A673 (cell line): ENCODE measurements around the gene MAN1A2.

ENCODE experiments used
- EZH2 ChIP-seq: fragments of 200-600 bp; sonication (generic); IDR thresholded peaks from 2 replicates; pipeline ENCODE4 v1.6.1; 2017; ENCODE audit warnings: borderline replicate concordance, low read depth, mild to moderate bottlenecking, mixed read lengths, antibody characterized with exemption, low read length; ENCODE audit not compliant: poor library complexity, severe bottlenecking
- TF ChIP-seq, protein P1 (sequence below): fragments of 300-800, 200-600 bp; sonication (generic); conservative IDR thresholded peaks from 2 replicates; pipeline ENCODE4 v1.5.1; 2017; ENCODE audit warnings: low read depth, mild to moderate bottlenecking, antibody characterized with exemption, low read length, moderate library complexity, mixed read lengths

DNA sequence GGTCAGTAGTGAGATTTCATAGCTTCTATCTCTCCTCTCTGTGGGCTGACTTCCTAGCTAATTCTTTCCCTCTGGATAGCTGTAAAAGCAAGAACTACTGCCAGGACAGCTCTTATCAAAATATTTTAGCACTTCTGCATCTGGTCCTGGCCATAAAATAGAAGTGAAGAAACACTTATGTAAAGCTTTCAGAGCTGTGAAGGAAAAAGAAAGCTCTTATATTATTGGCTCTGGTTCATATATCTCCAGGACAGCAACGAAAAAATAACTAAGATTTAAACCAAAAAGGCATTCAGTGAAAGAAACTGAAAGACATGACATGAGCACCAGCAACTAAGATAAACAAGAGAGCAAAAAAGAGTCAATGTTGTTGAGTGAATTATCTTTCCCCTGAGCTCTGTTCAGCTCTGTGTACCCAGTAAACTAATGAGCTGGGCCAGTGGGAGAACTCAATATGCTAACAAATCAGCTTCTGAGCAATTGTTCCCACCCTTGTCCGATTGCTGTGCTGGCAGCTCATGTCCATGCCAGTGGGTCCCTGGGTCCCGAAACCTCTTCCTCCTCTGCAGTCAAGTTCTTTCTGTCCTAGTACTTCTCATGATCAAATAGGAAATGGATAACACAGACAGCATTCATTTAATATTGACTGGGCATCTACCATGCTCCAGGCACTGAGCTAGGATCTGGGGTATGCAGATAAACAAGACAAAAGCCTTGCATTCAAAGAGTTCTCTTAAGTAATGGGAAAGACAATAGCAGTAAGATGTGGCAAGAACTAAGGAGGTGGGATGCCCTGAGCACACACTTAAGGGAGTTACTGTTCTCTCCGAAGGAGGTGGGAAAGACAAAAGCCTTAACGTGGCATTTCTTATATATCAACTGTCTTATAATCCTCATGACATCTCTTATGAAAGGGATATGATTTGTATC, 45.3 kb upstream of the MAN1A2 start:
- TF ChIP-seq, protein P1, sequence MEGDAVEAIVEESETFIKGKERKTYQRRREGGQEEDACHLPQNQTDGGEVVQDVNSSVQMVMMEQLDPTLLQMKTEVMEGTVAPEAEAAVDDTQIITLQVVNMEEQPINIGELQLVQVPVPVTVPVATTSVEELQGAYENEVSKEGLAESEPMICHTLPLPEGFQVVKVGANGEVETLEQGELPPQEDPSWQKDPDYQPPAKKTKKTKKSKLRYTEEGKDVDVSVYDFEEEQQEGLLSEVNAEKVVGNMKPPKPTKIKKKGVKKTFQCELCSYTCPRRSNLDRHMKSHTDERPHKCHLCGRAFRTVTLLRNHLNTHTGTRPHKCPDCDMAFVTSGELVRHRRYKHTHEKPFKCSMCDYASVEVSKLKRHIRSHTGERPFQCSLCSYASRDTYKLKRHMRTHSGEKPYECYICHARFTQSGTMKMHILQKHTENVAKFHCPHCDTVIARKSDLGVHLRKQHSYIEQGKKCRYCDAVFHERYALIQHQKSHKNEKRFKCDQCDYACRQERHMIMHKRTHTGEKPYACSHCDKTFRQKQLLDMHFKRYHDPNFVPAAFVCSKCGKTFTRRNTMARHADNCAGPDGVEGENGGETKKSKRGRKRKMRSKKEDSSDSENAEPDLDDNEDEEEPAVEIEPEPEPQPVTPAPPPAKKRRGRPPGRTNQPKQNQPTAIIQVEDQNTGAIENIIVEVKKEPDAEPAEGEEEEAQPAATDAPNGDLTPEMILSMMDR: no peak
- TF ChIP-seq EZH2: no peak
